GM19099 (cell line): ENCODE measurements around the gene IL18R1.

Experiments used
- POLR2A ChIP-seq: IDR thresholded peaks from 3 replicates; pipeline ENCODE4 v1.6.1; 2011; ENCODE audit warnings: low read depth; ENCODE audit not compliant: insufficient read length; ENCODE audit errors: extremely low read depth

IL18R1 gene

DNA sequence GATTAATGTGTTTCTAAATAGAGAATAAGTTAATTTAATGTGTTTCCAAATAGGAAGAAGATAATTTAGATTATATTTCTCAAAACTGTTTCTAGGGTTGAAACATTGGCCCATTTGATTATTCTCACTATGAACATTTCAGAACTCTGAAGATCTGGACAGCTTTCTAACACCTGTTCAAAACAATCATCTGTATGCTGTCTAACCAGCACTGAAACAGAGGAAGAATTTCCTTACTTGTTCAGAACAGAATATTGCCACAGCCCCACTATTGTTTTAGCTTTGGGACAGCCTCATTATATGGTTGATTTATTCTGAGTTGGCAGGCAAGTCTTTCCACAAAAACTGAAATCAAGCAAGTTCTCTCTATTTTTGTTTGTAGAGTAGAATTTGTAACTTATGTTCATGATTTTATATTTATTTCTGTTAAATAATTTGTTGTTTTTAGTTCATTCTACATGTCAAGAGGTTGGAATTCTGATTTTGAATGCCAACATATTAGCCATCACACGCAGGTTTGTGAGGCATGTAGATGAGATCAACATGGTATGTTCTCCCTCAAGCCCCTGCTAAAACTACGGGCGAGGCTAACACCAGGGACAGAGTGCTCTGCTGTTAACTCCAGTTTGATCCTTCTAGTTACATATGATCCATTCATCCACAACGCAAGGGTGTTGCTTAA lies 78.5 kb downstream of the IL18R1 start:
- no peak for TF ChIP-seq POLR2A

DNA sequence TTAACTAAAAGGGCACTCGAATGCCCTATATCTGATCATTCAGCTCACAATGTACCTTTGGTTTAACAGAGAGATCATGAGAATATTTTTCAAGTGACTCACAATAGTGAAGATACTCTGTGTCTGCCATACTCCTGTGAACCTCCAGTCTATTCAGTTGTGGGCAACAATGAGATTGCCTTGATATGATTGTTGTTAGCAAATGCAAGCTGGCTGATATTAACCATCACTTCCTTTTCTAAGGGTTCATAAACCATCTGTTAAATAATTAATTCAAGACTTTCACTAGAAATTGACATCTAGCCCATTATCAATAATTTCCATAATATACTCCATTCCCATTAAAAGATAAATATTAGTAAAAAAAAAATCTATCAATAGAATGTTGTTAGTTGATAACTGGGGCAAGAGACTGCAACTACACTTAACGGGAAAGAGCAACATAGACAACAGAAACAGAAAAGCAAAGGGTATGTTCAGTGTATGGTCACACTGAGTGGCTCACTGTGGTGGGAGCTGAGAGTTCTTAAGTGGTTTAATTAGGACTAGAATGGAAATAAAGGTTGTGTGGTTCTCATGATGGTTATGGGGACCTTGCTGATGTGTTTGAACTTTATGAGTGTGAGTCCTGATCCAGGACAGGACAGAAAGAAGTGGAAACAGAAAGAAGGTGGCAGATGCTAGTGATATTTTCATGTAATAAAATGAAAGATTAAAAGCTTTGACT lies 79.2 kb downstream of the IL18R1 start:
- no peak for TF ChIP-seq POLR2A

DNA sequence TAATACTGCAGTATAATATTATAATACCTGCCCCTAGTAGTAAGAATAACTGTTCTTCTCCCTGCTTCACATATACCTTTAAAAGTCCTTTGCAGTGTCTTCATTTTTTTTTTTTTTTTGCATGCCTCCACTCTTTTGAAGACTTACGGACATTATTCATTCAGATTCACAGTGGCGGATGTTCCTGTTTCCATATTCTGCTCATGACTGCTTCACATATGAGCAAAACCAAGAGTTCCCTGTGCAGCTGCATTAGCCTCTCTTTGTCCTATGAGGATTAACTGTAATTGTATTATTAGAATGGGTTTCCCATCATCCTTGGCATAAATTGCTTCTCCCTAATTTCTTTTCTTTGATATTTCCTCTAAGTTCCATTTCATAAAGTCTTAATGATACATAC lies 80.1 kb downstream of the IL18R1 start:
- no peak for TF ChIP-seq POLR2A

DNA sequence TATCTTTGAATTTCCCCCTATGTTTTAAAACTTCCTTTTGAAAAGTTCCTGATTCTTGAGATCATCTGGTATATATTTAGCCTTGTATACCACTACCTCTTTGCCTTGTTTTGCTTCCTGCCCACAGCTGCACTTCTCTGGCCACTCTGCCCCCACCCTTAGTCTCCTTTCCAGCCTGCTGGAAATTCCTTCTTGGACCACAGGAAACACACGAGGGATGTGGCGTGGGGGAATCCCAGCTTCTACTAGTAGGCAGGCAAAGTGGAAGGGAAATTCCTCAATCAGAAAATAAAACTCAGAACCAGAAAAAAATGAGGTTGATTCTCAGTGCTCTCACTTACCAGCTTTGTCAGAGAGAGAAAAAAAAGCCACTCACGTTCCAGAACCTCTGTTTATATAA lies 80.7 kb downstream of the IL18R1 start:
- TF ChIP-seq POLR2A = no peak

DNA sequence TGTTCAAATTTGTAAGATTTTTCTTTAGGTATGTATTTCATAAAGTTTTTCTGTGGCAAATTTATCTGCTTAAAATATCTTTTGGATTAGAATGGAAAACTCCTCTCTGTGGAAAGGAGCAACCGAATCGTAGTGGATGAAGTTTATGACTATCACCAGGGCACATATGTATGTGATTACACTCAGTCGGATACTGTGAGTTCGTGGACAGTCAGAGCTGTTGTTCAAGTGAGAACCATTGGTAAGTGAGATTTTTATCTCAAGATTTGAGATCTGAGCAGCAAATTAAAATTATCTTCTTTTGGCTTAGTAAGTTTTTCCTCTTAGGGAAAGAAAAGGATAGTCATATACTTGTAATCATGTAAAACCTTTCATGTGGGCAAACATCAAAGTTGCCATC lies 81.5 kb downstream of the IL18R1 start:
- no peak for TF ChIP-seq POLR2A

DNA sequence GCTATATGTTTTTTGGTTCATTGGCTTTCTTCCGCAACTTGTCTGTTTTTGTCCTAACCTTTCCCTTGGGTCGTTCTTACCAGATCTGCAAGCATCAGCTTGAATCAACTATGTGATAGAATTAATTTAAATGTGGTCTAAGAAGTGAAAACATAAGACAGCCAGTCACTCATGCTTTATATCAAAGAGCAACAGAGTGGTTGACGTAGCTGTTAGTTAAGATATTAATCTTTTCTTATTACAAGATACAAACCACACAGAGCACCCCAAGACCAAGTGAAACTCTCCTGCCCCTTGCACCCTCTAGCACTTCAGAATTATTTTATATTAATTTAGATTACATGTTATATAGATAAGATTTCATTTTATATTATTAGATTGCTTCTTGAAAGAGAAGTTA lies 82.5 kb downstream of the IL18R1 start:
- no peak for TF ChIP-seq POLR2A

DNA sequence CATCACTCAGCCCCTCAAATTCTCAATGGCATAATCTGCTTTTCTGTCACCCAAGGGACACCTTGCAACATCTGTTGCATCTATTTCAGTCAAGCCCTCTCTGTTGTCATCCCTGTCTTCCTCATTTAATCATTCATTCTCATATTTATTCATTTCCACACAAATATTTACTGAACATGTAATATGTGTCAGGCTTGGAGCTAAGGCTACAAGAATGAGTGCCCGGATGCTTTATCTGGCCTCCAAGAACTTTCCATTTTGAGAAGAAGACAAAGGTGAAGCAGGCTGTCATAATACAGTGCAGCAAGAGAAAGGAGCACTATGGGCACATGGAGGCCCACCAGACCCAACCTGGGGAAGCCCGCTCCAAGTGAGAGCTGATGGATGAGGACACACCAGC lies 83.0 kb downstream of the IL18R1 start:
- TF ChIP-seq POLR2A = no peak

GRCh38 chr2:102439065-102439695 lies 83.6 kb downstream of the IL18R1 start:
- no peak for TF ChIP-seq POLR2A

- no peak for TF ChIP-seq POLR2A
Measured at GRCh38 chr2:102442967-102443828, 87.6 kb downstream of the IL18R1 start.

DNA sequence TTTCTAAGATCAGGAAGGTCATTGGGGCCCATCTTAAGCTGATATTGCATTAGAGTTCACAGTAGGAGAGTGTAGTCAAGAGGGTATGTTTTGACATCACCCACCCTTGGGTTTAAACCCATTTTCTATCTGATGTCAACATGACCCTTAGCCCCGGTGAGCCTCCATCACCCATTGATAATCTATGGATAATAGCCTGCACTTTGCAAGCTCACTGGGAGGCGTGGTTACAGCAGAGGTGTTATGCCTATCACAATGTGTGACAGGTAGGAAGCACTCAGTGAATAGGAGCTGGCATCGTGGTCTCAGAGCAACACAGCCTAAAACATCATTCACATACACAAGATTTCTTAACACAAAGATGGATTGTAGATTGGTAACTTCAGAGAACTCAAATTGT lies 88.6 kb downstream of the IL18R1 start:
- TF ChIP-seq POLR2A = no peak

DNA sequence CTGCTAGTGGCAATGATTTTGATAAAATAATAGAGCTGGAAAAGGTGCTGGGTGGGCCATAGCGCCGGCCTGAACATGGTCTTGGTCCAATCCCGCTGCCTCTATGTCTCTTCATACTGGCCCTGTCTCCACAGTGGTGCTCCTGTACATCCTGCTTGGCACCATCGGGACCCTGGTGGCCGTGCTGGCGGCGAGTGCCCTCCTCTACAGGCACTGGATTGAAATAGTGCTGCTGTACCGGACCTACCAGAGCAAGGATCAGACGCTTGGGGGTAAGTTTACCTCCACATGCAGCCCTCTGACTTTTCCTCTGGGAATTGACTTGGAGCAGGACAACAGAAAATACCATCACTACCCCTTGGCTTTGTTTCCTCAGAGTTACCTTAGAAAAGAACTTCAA lies 91.3 kb downstream of the IL18R1 start:
- TF ChIP-seq POLR2A = no peak
